HCT116 (cell line): Measurements from ENCODE around the gene TSC1. TPM values are rescaled to one million over a fixed set of nuclear protein-coding genes. Genes with fewer than 3 reads are reported as not detected.

Source experiments
- ATAC-seq: fragments of 200-7000 bp; cut with Tn5 transposase; 2 replicates; pipeline ENCODE4 v1.9.1; 2020; ENCODE audit warnings: mild to moderate bottlenecking, moderate library complexity
- BruUV-seq: library from RNA; stranded (reverse); fragments of 400-500 nt; replicated peaks from 2 replicates; lab custom pipeline; 2021; lab: Mats Ljungman, UMichigan
- CTCF ChIA-PET: fragments of 300-600 bp; sonication (Branson Sonifier 250); formaldehyde crosslinking; loops from one replicate; lab custom pipeline; 2021; ENCODE audit warnings: antibody characterized with exemption; lab: Charles Lee
- POLR2A ChIA-PET: fragments of 300-600, 350-600 bp; sonication (Branson Sonifier 250); formaldehyde crosslinking; loops from one replicate; lab custom pipeline; 2021; ENCODE audit warnings: antibody characterized with exemption; lab: Charles Lee
- RAD21 ChIA-PET, 2 experiments: fragments of 300-600 bp; sonication (Branson Sonifier 250); formaldehyde crosslinking; loops; one replicate each; lab custom pipeline; 2023; ENCODE audit warnings: low total read pairs in 2 of 2; ENCODE audit not compliant: uncharacterized antibody in 2 of 2, unreplicated experiment in 2 of 2, low non-redundant PET in 1 of 2; lab: Charles Lee
- DNase-seq: peaks from one replicate; pipeline ENCODE4 v3.0.0-alpha.2; 2010; ENCODE audit warnings: low read depth, low spot score
- H2AFZ ChIP-seq: fragments of 200-600 bp; shearing (Covaris generic), sonication (generic); 2 replicates; pipeline ENCODE4 v1.6.1; 2017; ENCODE audit warnings: low read depth, mixed run types, mixed read lengths, antibody characterized with exemption, low read length; ENCODE audit not compliant: poor library complexity, severe bottlenecking
- H3K27ac ChIP-seq: 2 replicates; pipeline ENCODE4 v1.5.1; 2012; ENCODE audit warnings: low read depth, low read length
- H3K27me3 ChIP-seq: fragments of 200-600 bp; sonication (generic); 2 replicates; pipeline ENCODE4 v1.6.1; 2016; ENCODE audit warnings: mixed run types, low read length, mixed read lengths; ENCODE audit not compliant: insufficient read depth
- H3K36me3 ChIP-seq, 2 experiments: fragments of 200-500 bp in 1 of 2; fragments of 200-600 bp in 1 of 2; sonication (Bioruptor generic) in 1 of 2; sonication (generic) in 1 of 2; 2 replicates each; pipeline versions ENCODE4 v1.5.1 to v1.6.1; 2014 to 2016; ENCODE audit warnings: low read length in 2 of 2, inconsistent platforms in 1 of 2, mixed read lengths in 1 of 2, mixed run types in 1 of 2; ENCODE audit not compliant: insufficient read depth in 2 of 2, control insufficient read depth in 1 of 2
- H3K4me1 ChIP-seq, 2 experiments: fragments of 200-600 bp in 1 of 2; sonication (generic) in 1 of 2; 2 replicates each; pipeline versions ENCODE4 v1.5.1 to v1.6.1; 2012 to 2017; ENCODE audit warnings: low read length in 2 of 2, inconsistent platforms in 1 of 2, mild to moderate bottlenecking in 1 of 2, mixed read lengths in 1 of 2, mixed run types in 1 of 2, moderate library complexity in 1 of 2; ENCODE audit not compliant: insufficient read depth in 2 of 2, control insufficient read depth in 1 of 2
- H3K4me2 ChIP-seq: fragments of 200-600 bp; sonication (generic); 2 replicates; pipeline ENCODE4 v1.6.1; 2017; ENCODE audit warnings: mixed run types, low read length, mixed read lengths
- H3K4me3 ChIP-seq, 2 experiments: fragments of 200-600 bp in 1 of 2; sonication (generic) in 1 of 2; replicated peaks in 1 of 2; 2 replicates each; pipeline ENCODE4 v1.5.1; 2011 to 2016; ENCODE audit warnings: low read length in 2 of 2, control low read depth in 1 of 2, low read depth in 1 of 2, mild to moderate bottlenecking in 1 of 2, mixed read lengths in 1 of 2, mixed run types in 1 of 2
- H3K79me2 ChIP-seq: fragments of 200-600 bp; sonication (generic); 2 replicates; pipeline ENCODE4 v1.6.1; 2017; ENCODE audit warnings: mild to moderate bottlenecking, mixed run types, low read length, moderate library complexity, mixed read lengths; ENCODE audit not compliant: insufficient read depth
- H3K9ac ChIP-seq: fragments of 200-600 bp; sonication (generic); 2 replicates; pipeline ENCODE4 v1.6.1; 2016; ENCODE audit warnings: low read length, mixed read lengths
- H3K9me2 ChIP-seq: fragments of 200-600 bp; sonication (generic), shearing (Covaris generic); 2 replicates; pipeline ENCODE4 v1.6.1; 2017; ENCODE audit warnings: mixed run types, mild to moderate bottlenecking, moderate library complexity; ENCODE audit not compliant: insufficient read depth
- H3K9me3 ChIP-seq, 2 experiments: fragments of 200-500 bp in 1 of 2; fragments of 200-600 bp in 1 of 2; sonication (Bioruptor generic) in 1 of 2; sonication (generic) in 1 of 2; 2 replicates each; pipeline ENCODE4 v1.6.1; 2014 to 2017; ENCODE audit warnings: low read length in 2 of 2, mixed read lengths in 2 of 2, inconsistent platforms in 1 of 2, low read depth in 1 of 2, mild to moderate bottlenecking in 1 of 2, mixed run types in 1 of 2, moderate library complexity in 1 of 2; ENCODE audit not compliant: control insufficient read depth in 1 of 2, insufficient read depth in 1 of 2
- H4K20me1 ChIP-seq: fragments of 200-600 bp; sonication (generic), shearing (Covaris generic); 2 replicates; pipeline ENCODE4 v1.6.1; 2017; ENCODE audit warnings: mixed run types, mild to moderate bottlenecking, moderate library complexity; ENCODE audit not compliant: insufficient read depth
- ATF3 ChIP-seq: IDR thresholded peaks from 2 replicates; pipeline ENCODE4 v1.6.1; 2012
- EGR1 ChIP-seq: IDR thresholded peaks from 2 replicates; pipeline ENCODE4 v1.6.1; 2012; ENCODE audit warnings: low read depth
- ELF1 ChIP-seq: IDR thresholded peaks from 2 replicates; pipeline ENCODE4 v1.6.1; 2012; ENCODE audit warnings: low read depth, borderline replicate concordance
- EZH2phosphoT487 ChIP-seq: fragments of 200-600 bp; IDR thresholded peaks from 2 replicates; pipeline ENCODE4 v1.6.1; 2018; ENCODE audit warnings: antibody characterized with exemption, borderline replicate concordance
- FOSL1 ChIP-seq: IDR thresholded peaks from 2 replicates; pipeline ENCODE4 v1.6.1; 2012; ENCODE audit warnings: low read depth
- MAX ChIP-seq: IDR thresholded peaks from 2 replicates; pipeline ENCODE4 v1.6.1; 2012
- POLR2AphosphoS5 ChIP-seq: IDR thresholded peaks from 2 replicates; pipeline ENCODE4 v1.6.1; 2011; ENCODE audit warnings: mild to moderate bottlenecking, low read depth, low read length, moderate library complexity
- RAD21 ChIP-seq: IDR thresholded peaks from 2 replicates; pipeline ENCODE4 v1.6.1; 2012; ENCODE audit warnings: low read depth, mild to moderate bottlenecking
- SIN3A ChIP-seq: IDR thresholded peaks from 2 replicates; pipeline ENCODE4 v1.6.1; 2012; ENCODE audit warnings: low read depth
- SRF ChIP-seq: IDR thresholded peaks from 2 replicates; pipeline ENCODE4 v1.6.1; 2012; ENCODE audit warnings: low read depth
- TCF7L2 ChIP-seq: IDR thresholded peaks from 2 replicates; pipeline ENCODE4 v1.7.0; 2011; ENCODE audit warnings: borderline replicate concordance, inconsistent platforms; ENCODE audit not compliant: insufficient read depth, insufficient read length; ENCODE audit errors: extremely low read depth
- YY1 ChIP-seq: IDR thresholded peaks from 2 replicates; pipeline ENCODE4 v1.6.1; 2011; ENCODE audit warnings: low read length, low read depth, moderate library complexity, mild to moderate bottlenecking; ENCODE audit not compliant: insufficient replicate concordance; ENCODE audit errors: extremely low read depth
- ZBTB33 ChIP-seq: IDR thresholded peaks from 2 replicates; pipeline ENCODE4 v1.6.1; 2011; ENCODE audit warnings: mild to moderate bottlenecking, low read length, moderate library complexity; ENCODE audit not compliant: insufficient replicate concordance; ENCODE audit errors: extremely low read depth
- intact Hi-C: fragments of 100-400 bp; cut with micrococcal nuclease; formaldehyde crosslinking; loops from 2 replicates; pipeline ENCODE4 v1.10.0; 2022
- total RNA-seq: library from RNA; stranded (reverse); gene quantifications from one replicate; pipeline ENCODE4 v1.2.1, GENCODE V29; 2021; ENCODE audit not compliant: unreplicated experiment

The TSC1 gene
- total RNA-seq, 1 experiment from 2014 or later: 34.5 TPM

- Histone ChIP-seq H4K20me1 (no peaks in the 10 kb centered on the region), H3K36me3 (no peaks in the 10 kb centered on the region), H3K4me3 (no peak overlapping the region), H3K9ac (no peak overlapping the region), H3K27me3 (no peaks in the 10 kb centered on the region), H3K79me2 (no peaks in the 10 kb centered on the region), H3K27ac (no peak overlapping the region), H3K9me3 (no peaks in the 10 kb centered on the region), H3K4me2 (no peak overlapping the region), H3K4me1 (peaks cover 7 to 21% of the 10 kb centered on the region in 2 experiments; a peak in 2 of 4 replicates), H2AFZ (no peak overlapping the region), H3K9me2 (no peaks in the 10 kb centered on the region)
- POLR2A ChIA-PET: no interaction called here
- CTCF ChIA-PET: no interaction called here
- DNase-seq (no peak), ATAC-seq (no peak)
- intact Hi-C loops: no loop called here
- RAD21 ChIA-PET: no interaction called here
- TF ChIP-seq ELF1 (no peak), RAD21 (no peak), TCF7L2 (no peak), YY1 (no peak), SRF (no peak), ATF3 (no peak), SIN3A (no peak), EZH2phosphoT487 (no peak), MAX (no peak), EGR1 (no peak), ZBTB33 (no peak), POLR2AphosphoS5 (no peak), FOSL1 (no peak)
- no TSS peak for BruUV-seq
Observed at GRCh38 chr9:132875159-132875558, 69.3 kb downstream of the TSC1 start.
